ENCODE measurements around the gene CPAMD8.
"Not testable (repeated sequence)": the region's sequence is repeated elsewhere in the genome, so short reads cannot be mapped to it uniquely, and the experiment has no call there.

CPAMD8 gene

DNA sequence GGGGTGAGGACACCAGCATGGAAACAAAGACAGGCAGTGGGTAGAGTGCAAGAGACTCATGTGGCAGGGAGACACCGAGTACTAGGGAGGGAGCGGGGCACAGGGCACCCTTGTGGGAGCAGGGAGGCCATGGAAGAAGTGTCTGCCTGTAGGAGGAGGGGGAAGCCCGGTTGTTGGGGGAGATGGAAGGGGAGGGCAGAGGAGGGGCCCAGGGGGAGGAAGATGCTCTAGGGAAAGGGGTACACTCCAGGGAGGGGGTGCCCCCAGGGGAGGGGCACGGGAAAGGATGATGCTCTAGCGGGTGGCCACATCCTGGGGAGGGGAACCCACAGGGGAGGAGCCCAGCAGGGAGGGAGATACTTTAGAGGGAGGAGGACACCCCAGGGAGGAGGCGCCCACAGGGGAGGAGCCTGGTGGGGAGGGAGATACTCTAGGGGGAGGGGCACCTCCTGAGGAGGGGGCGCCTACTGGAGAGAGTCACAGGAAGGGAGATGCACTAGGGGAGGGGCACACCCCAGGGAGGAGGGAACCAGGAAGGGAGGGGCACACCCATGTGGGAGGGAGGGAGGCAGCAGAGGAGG lies 24.9 kb downstream of the CPAMD8 start:
- DNase-seq (ENCODE audit: low spot score), result no peak

DNA sequence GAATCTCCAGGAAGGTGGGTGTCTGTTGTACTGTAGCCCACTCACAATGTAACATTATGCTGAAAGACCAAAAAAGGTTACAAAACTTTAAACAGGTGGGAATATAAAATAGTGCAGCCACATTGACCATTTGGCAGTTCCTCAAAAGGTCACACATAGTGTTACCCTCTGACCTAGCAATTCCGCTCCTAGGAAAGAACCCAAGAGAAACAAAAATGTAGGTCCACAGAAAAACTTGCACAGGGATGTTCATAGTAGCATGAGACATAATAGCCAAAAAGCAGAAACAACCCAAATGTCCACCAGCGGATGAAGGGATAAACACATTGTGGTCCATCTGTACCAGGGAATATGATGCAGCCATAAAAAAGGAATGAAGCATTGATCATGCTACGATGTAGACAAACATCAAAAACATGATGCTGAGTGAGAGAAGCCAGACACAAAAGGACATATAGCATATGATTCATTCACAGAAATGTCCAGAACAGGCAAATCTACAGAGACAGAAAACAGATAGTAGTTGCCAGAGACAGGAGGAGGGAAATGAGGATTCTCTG lies 27.9 kb downstream of the CPAMD8 start:
- DNase-seq (ENCODE audit: low spot score), result no peak

DNA sequence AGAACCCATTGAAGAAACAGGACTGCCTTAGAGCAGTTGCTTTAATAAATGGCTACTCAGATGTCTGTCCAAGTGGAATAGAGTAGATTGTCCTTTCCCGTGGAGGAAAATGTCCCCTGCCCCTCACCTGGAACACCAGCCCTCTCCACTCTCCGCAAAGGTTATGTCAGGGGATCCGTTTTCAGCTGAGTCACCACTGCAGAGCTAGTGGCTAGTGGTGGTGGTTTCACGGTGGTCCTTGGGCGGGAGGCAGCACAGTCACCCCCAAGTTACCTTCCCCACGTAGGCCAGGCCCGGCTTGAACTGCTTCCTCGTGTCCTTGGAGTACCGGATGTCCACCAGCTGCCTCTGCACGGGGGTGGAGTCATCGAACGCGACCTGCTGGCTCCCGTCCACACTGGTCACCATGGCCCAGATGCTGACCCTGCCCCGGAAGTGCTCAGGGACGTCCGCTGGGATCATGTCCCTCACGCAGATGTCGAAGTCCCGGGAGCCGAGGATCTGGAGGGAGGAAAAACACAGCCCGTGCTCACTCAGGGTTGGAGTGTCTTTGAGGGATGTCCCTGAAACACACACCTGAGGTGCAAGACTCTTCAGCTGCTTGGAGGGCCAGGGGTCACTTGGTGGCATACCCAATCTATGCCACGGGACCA lies 29.6 kb downstream of the CPAMD8 start:
- DNase-seq (ENCODE audit: low spot score), result not testable (repeated sequence)

GRCh38 chr19:16988661-16989060 lies 37.9 kb downstream of the CPAMD8 start:
- DNase-seq (ENCODE audit: low spot score), result no peak

GRCh38 chr19:16985403-16985802 lies 41.2 kb downstream of the CPAMD8 start:
- no peak for DNase-seq (ENCODE audit: low spot score)

GRCh38 chr19:16982586-16982985 lies 44.0 kb downstream of the CPAMD8 start:
- not testable (repeated sequence) for DNase-seq (ENCODE audit: low spot score)

- no peak for DNase-seq (ENCODE audit: low spot score)
Observed at GRCh38 chr19:16978839-16979802, 47.5 kb downstream of the CPAMD8 start.

GRCh38 chr19:16978156-16978555 lies 48.5 kb downstream of the CPAMD8 start:
- no peak for DNase-seq (ENCODE audit: low spot score)

- DNase-seq (ENCODE audit: low spot score), result no peak
Observed at GRCh38 chr19:16977306-16977705, 49.3 kb downstream of the CPAMD8 start.

GRCh38 chr19:16976446-16976845 lies 50.2 kb downstream of the CPAMD8 start:
- DNase-seq (ENCODE audit: low spot score), result no peak

DNA sequence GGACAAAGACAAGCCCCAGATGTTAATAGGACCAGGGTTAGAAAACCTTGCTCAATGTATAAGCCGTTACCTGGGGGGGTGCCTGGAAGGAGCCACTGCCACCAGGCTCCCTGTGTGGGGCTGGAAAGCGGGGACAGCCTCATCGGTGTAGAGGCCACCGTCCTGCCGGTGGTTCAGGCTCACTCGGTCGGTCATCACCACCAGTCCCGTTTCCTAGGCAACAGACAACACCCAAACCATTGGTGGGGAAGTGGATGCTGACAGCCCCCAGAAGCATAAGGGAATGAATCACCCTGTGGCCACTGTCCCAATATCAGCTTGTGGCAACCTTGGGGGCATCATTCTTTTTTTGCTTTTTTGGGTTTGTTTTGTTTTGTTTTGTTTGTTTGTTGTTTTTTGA lies 55.8 kb downstream of the CPAMD8 start:
- DNase-seq (ENCODE audit: low spot score), result no peak

- DNase-seq (ENCODE audit: low spot score), result no peak
Observed at GRCh38 chr19:16969135-16969534, 57.5 kb downstream of the CPAMD8 start.

GRCh38 chr19:16960996-16961822 lies 65.4 kb downstream of the CPAMD8 start:
- DNase-seq (ENCODE audit: low spot score), result peak; percentile 71

DNA sequence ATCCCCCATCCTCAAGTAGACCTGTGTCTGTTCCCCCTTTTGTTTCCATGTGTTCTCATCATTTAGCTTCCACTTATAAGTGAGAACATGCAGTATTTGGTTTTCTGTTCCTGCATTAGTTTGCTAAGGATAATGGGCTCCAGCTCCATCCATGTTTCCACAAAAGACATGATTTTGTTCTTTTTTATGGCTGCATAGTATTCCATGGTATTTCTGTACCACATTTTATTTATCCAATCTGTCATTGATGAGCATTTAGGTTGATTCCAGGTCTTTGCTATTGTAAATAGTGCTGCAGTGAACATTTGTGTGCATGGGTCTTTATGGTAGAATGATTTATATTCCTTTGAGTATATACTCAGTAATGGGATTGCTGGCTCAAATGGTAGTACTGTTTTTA lies 68.3 kb downstream of the CPAMD8 start:
- DNase-seq (ENCODE audit: low spot score), result not testable (repeated sequence)

GRCh38 chr19:16957855-16958254 lies 68.8 kb downstream of the CPAMD8 start:
- no peak for DNase-seq (ENCODE audit: low spot score)

- no peak for DNase-seq (ENCODE audit: low spot score)
Observed at GRCh38 chr19:16957151-16957701, 69.4 kb downstream of the CPAMD8 start.

DNA sequence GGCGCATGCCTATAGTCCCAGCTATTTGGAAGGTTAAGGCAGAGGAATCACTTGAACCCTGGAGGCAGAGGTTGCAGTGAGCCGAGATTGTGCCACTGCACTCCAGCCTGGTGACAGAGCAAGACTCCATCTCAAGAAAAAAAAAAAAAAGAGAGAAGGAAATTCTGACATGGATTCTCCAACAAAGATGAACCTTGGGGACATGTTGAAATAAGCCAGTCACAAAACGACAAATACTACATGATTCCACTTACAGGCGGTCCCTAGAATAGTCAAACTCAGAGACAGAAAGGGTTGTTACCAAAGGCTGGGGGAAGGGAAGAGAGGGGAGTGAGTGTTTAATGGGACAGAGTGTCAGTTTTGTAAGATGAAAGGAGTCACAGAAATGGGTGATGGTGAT lies 71.4 kb downstream of the CPAMD8 start:
- DNase-seq (ENCODE audit: low spot score), result no peak

- DNase-seq (ENCODE audit: low spot score), result no peak
Observed at GRCh38 chr19:16952046-16952445, 74.6 kb downstream of the CPAMD8 start.

- no peak for DNase-seq (ENCODE audit: low spot score)
Observed at GRCh38 chr19:16951529-16951928, 75.1 kb downstream of the CPAMD8 start.

- DNase-seq (ENCODE audit: low spot score), result no peak
Observed at GRCh38 chr19:16949496-16950023, 77.0 kb downstream of the CPAMD8 start.
